GM12878 (cell line): ENCODE data around the gene TNF. TPM values are rescaled to one million over a fixed set of nuclear protein-coding genes. Genes with fewer than 3 reads are reported as not detected.

ENCODE experiments used
- ATF7 ChIP-seq: fragments of 450-650 bp; IDR thresholded peaks from 2 replicates; pipeline ENCODE4 v1.6.1; 2016; ENCODE audit warnings: low read depth, mild to moderate bottlenecking
- CHD1 ChIP-seq: IDR thresholded peaks from 2 replicates; pipeline ENCODE4 v1.6.1; 2012; ENCODE audit warnings: low read depth, low read length, improper control_type of control experiment
- CREM ChIP-seq: IDR thresholded peaks from 2 replicates; pipeline ENCODE4 v1.6.1; 2014; ENCODE audit warnings: antibody characterized with exemption, low read depth
- E2F4 ChIP-seq: IDR thresholded peaks from 2 replicates; pipeline ENCODE4 v1.6.1; 2012; ENCODE audit warnings: low read depth, low read length, improper control_type of control experiment
- ETV6 ChIP-seq, 2 experiments: fragments of 450-650 bp in 1 of 2; IDR thresholded peaks in 1 of 2; conservative IDR thresholded peaks in 1 of 2; 2 replicates each; pipeline ENCODE4 v1.6.1; 2014; ENCODE audit warnings: antibody characterized with exemption in 1 of 2, borderline replicate concordance in 1 of 2, low read depth in 1 of 2, mild to moderate bottlenecking in 1 of 2, moderate library complexity in 1 of 2
- GATAD2B ChIP-seq: fragments of 450-650 bp; conservative IDR thresholded peaks from 2 replicates; pipeline ENCODE4 v1.6.1; 2017; ENCODE audit warnings: low read depth, mild to moderate bottlenecking, moderate library complexity
- HDAC6 ChIP-seq: fragments of 200-600 bp; sonication (generic); IDR thresholded peaks from one replicate; pipeline ENCODE4 v1.8.0; 2017; ENCODE audit warnings: antibody characterized with exemption; ENCODE audit not compliant: unreplicated experiment
- IKZF1 ChIP-seq: fragments of 450-650 bp; conservative IDR thresholded peaks from 2 replicates; pipeline ENCODE4 v1.6.1; 2017; ENCODE audit warnings: antibody characterized with exemption, mild to moderate bottlenecking
- JUNB ChIP-seq: IDR thresholded peaks from 2 replicates; pipeline ENCODE4 v1.6.1; 2016; ENCODE audit warnings: antibody characterized with exemption, mild to moderate bottlenecking
- KAT2A ChIP-seq: conservative IDR thresholded peaks from 2 replicates; pipeline ENCODE4 v1.6.1; 2011; ENCODE audit warnings: low read depth, low read length; ENCODE audit not compliant: control insufficient read depth
- MEF2B ChIP-seq: fragments of 450-650 bp; IDR thresholded peaks from 2 replicates; pipeline ENCODE4 v1.6.1; 2018; ENCODE audit warnings: mild to moderate bottlenecking, moderate library complexity; ENCODE audit not compliant: partially characterized antibody, poor library complexity, severe bottlenecking
- MLLT1 ChIP-seq: fragments of 450-650 bp; IDR thresholded peaks from 2 replicates; pipeline ENCODE4 v1.6.1; 2016; ENCODE audit warnings: mild to moderate bottlenecking
- POLR2A ChIP-seq: IDR thresholded peaks from 2 replicates; pipeline ENCODE4 v1.6.1; 2011; ENCODE audit warnings: low read depth, mild to moderate bottlenecking, low read length
- SKIL ChIP-seq: fragments of 450-650 bp; IDR thresholded peaks from 2 replicates; pipeline ENCODE4 v1.6.1; 2017; ENCODE audit warnings: mild to moderate bottlenecking, low read depth, inconsistent platforms; ENCODE audit not compliant: poor library complexity, severe bottlenecking
- SP1 ChIP-seq: IDR thresholded peaks from one replicate; pipeline ENCODE4 v1.6.1; 2011; ENCODE audit warnings: low read depth, low read length
- USF2 ChIP-seq: IDR thresholded peaks from 2 replicates; pipeline ENCODE4 v1.6.1; 2011; ENCODE audit warnings: low read depth, low read length, improper control_type of control experiment, borderline replicate concordance
- polyA plus RNA-seq, 11 experiments: library from polyadenylated mRNA; depleted of rRNA in 4 of 11; unstranded in 6 of 11; stranded (reverse) in 5 of 11; fragments of >200 nt; fragmentation: Nextera tagmentation in 4 of 11; fragmentation: Illumina TruSeq in 1 of 11; extraction: Ambion mirVana in 4 of 11; extraction: Trizol in 1 of 11; gene quantifications; 1 replicate in 1 of 11; 2 replicates in 10 of 11; pipeline versions ENCODE4 v1.2.1 to v1.2.3, GENCODE V29; 2011 to 2016; ENCODE audit warnings: inconsistent platforms in 2 of 11, missing spikeins in 2 of 11, low read depth in 1 of 11
- total RNA-seq, 4 experiments: library from RNA; depleted of rRNA in 3 of 4; stranded (reverse); fragments of >200 nt in 3 of 4; fragmentation: Illumina TruSeq in 1 of 4; extraction: Trizol in 1 of 4; gene quantifications; 2 replicates each; pipeline versions ENCODE4 v1.2.1 to v1.2.3, GENCODE V29; 2013 to 2021

TNF gene
- total and polyA plus RNA-seq, 10 of the 15 experiments (the other 5 are each of a cell fraction or from before 2014, with no cell fraction given): 18.0 to 94.8 (median 61.9) TPM

GRCh38 chr6:31568537-31568961, 6.8 kb upstream of the TNF start (continued):
- TF ChIP-seq SKIL (peak; percentile 96), HDAC6 (no peak), SP1 (peak; percentile 57), IKZF1 (peak; percentile 95), MLLT1 (0 out of 2 replicates have a peak, but pooled peaks have one; percentile 61), CHD1 (no peak), ATF7 (peak; percentile 75), MEF2B (peak; percentile 67), ETV6 (conservative IDR thresholded peaks at IDR 0.05 in 1 of 2, IDR thresholded peaks at IDR 0.05 in 1 of 2; ENCODE audit: borderline replicate concordance in 1 of 2, low read depth in 1 of 2) (peak in 1 of 2 experiments; percentile 96; a peak in 2 of 4 replicates), USF2 (peak; percentile 61; the same call in 1 of the 2 replicates), KAT2A (no peak), E2F4 (no peak), POLR2A (no peak), GATAD2B (0 out of 2 replicates have a peak, but pooled peaks have one; percentile 34), CREM (peak; percentile 77), JUNB (peak; percentile 42)
